ENCODE measurements around the gene ANKRD42.

- no peak for TF ChIP-seq POLR2A (IDR thresholded peaks at IDR 0.05)
- TF ChIP-seq, protein P1, sequence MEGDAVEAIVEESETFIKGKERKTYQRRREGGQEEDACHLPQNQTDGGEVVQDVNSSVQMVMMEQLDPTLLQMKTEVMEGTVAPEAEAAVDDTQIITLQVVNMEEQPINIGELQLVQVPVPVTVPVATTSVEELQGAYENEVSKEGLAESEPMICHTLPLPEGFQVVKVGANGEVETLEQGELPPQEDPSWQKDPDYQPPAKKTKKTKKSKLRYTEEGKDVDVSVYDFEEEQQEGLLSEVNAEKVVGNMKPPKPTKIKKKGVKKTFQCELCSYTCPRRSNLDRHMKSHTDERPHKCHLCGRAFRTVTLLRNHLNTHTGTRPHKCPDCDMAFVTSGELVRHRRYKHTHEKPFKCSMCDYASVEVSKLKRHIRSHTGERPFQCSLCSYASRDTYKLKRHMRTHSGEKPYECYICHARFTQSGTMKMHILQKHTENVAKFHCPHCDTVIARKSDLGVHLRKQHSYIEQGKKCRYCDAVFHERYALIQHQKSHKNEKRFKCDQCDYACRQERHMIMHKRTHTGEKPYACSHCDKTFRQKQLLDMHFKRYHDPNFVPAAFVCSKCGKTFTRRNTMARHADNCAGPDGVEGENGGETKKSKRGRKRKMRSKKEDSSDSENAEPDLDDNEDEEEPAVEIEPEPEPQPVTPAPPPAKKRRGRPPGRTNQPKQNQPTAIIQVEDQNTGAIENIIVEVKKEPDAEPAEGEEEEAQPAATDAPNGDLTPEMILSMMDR (IDR thresholded peaks at IDR 0.05 in 4 of 5, conservative IDR thresholded peaks at IDR 0.05 in 1 of 5) = no peak
Measured at GRCh38 chr11:83168756-83169155, 24.8 kb upstream of the ANKRD42 start.
